Activated CD8-positive, alpha-beta memory T cell treated with anti-CD3 and anti-CD28 coated beads, Interleukin-2, amount 10 ng/mL, durations not matched to agents 7 days and 5 days (primary cell): ENCODE measurements around the gene RC3H2. TPM values are rescaled to one million over a fixed set of nuclear protein-coding genes. Genes with fewer than 3 reads are reported as not detected.
"Not testable (repeated sequence)": the region's sequence is repeated elsewhere in the genome, so short reads cannot be mapped to it uniquely, and the experiment has no call there.

Source experiments
- ATAC-seq: fragments of 150-1000 bp; cut with Tn5 transposase; one replicate; pipeline ENCODE4 v1.10.0; 2021; ENCODE audit warnings: moderate library complexity
- CTCF ChIA-PET: fragments of 350-600 bp; sonication (Branson Sonifier 250); formaldehyde crosslinking; loops from one replicate; lab custom pipeline; 2021; ENCODE audit warnings: antibody characterized with exemption; lab: Charles Lee
- DNase-seq: peaks from one replicate; pipeline ENCODE4 v3.0.0-alpha.2; 2020
- H3K27ac Mint-ChIP-seq: one replicate; pipeline ENCODE4 v1.8.0; 2021; ENCODE audit warnings: mild to moderate bottlenecking, mixed read lengths
- H3K27me3 Mint-ChIP-seq: one replicate; pipeline ENCODE4 v1.8.0; 2021; ENCODE audit warnings: mixed read lengths
- H3K36me3 Mint-ChIP-seq: one replicate; pipeline ENCODE4 v1.8.0; 2021; ENCODE audit warnings: mild to moderate bottlenecking, mixed read lengths
- H3K4me1 Mint-ChIP-seq: one replicate; pipeline ENCODE4 v1.8.0; 2021; ENCODE audit warnings: mixed read lengths
- H3K4me3 Mint-ChIP-seq: one replicate; pipeline ENCODE4 v1.8.0; 2021; ENCODE audit warnings: mild to moderate bottlenecking, moderate library complexity, mixed read lengths
- H3K9me3 Mint-ChIP-seq: one replicate; pipeline ENCODE4 v1.8.0; 2022; ENCODE audit warnings: low read depth, mixed read lengths
- total RNA-seq, 2 experiments: library from RNA; stranded (reverse); gene quantifications; one replicate each; pipeline ENCODE4 v1.2.3, GENCODE V29; 2021

RC3H2 gene
- total RNA-seq, 2 experiments from 2014 or later, result 49.7 to 53.7 TPM

- H3K4me3 Mint-ChIP-seq, DNase-seq, H3K27me3 Mint-ChIP-seq, H3K27ac Mint-ChIP-seq, ATAC-seq, H3K4me1 Mint-ChIP-seq, CTCF ChIA-PET, H3K9me3 Mint-ChIP-seq: not testable (repeated sequence)
- H3K36me3 Mint-ChIP-seq, result peaks cover 54% of the 10 kb centered on the region
These were observed 52.9 kb downstream of the RC3H2 start for GRCh38 chr9:122852085-122852786.

- peaks cover 55% of the 10 kb centered on the region for H3K36me3 Mint-ChIP-seq
These were observed 56.8 kb downstream of the RC3H2 start for GRCh38 chr9:122848256-122848943.

GRCh38 chr9:122846371-122846940 lies 58.7 kb downstream of the RC3H2 start:
- Mint-ChIP-seq H3K9me3 (no peaks in the 10 kb centered on the region), H3K4me3 (no peak overlapping the region), H3K4me1 (peaks cover 26% of the 10 kb centered on the region), H3K27me3 (no peaks in the 10 kb centered on the region), H3K36me3 (peaks cover 53% of the 10 kb centered on the region), H3K27ac (peak overlapping the region; percentile 74)
- DNase-seq (no peak), ATAC-seq (peak; percentile 6)
- CTCF ChIA-PET, result interaction anchor here (2.3 kb wide), 1 partner anchor 11 kb away, joined by 11 read pairs; no protein-coding TSS in a partner anchor

More at GRCh38 chr9:122848256-122848943, 56.8 kb downstream of the RC3H2 start:
- CTCF ChIA-PET, result no interaction called here
- DNase-seq (no peak), ATAC-seq (no peak)
- Mint-ChIP-seq H3K27me3 (no peaks in the 10 kb centered on the region), H3K4me1 (peaks cover 26% of the 10 kb centered on the region), H3K27ac (no peak overlapping the region), H3K4me3 (no peak overlapping the region), H3K9me3 (no peaks in the 10 kb centered on the region)

- Mint-ChIP-seq H3K4me1 (peaks cover 26% of the 10 kb centered on the region), H3K4me3 (no peak overlapping the region), H3K27me3 (no peaks in the 10 kb centered on the region), H3K36me3 (peaks cover 42% of the 10 kb centered on the region), H3K27ac (no peak overlapping the region), H3K9me3 (no peaks in the 10 kb centered on the region)
- no peak for DNase-seq
- CTCF ChIA-PET, result interaction anchor here (0.8 to 2.3 kb wide), 2 partner anchors 9 to 10 kb away, joined by 3 to 11 read pairs; no protein-coding TSS in a partner anchor
- ATAC-seq, result no peak
These were observed 60.0 kb downstream of the RC3H2 start for GRCh38 chr9:122845116-122845515.

- Mint-ChIP-seq H3K27ac (no peak overlapping the region), H3K36me3 (peaks cover 38% of the 10 kb centered on the region), H3K4me3 (no peak overlapping the region), H3K4me1 (peaks cover 23% of the 10 kb centered on the region), H3K9me3 (no peaks in the 10 kb centered on the region), H3K27me3 (no peaks in the 10 kb centered on the region)
- DNase-seq (no peak), ATAC-seq (no peak)
- CTCF ChIA-PET, result interaction anchor here (0.6 to 2.3 kb wide), 2 partner anchors 9 to 115 kb away, joined by 3 to 11 read pairs; no protein-coding TSS in a partner anchor
These were observed 61.0 kb downstream of the RC3H2 start for GRCh38 chr9:122844137-122844536.

GRCh38 chr9:122841501-122841900 lies 63.7 kb downstream of the RC3H2 start:
- no peak for ATAC-seq
- DNase-seq, result no peak
- Mint-ChIP-seq H3K4me3 (no peak overlapping the region), H3K36me3 (peaks cover 27% of the 10 kb centered on the region), H3K27ac (no peak overlapping the region), H3K9me3 (no peaks in the 10 kb centered on the region), H3K27me3 (no peaks in the 10 kb centered on the region), H3K4me1 (peaks cover 12% of the 10 kb centered on the region)
- CTCF ChIA-PET, result interaction anchor here (1.5 kb wide), 1 partner anchor 68 kb away, joined by 3 read pairs; no protein-coding TSS in a partner anchor

GRCh38 chr9:122838441-122838840 lies 66.7 kb downstream of the RC3H2 start:
- CTCF ChIA-PET, result not testable (repeated sequence)

GRCh38 chr9:122837266-122837850 lies 67.8 kb downstream of the RC3H2 start:
- CTCF ChIA-PET, result no interaction called here
- Mint-ChIP-seq H3K27ac (no peak overlapping the region), H3K9me3 (no peaks in the 10 kb centered on the region), H3K4me1 (peaks cover 17% of the 10 kb centered on the region), H3K27me3 (no peaks in the 10 kb centered on the region), H3K36me3 (no peaks in the 10 kb centered on the region), H3K4me3 (no peak overlapping the region)
- no peak for ATAC-seq
- no peak for DNase-seq

More at GRCh38 chr9:122838441-122838840, 66.7 kb downstream of the RC3H2 start:
- not testable (repeated sequence) for DNase-seq, H3K27ac Mint-ChIP-seq, ATAC-seq, H3K36me3 Mint-ChIP-seq, H3K27me3 Mint-ChIP-seq, H3K9me3 Mint-ChIP-seq, H3K4me3 Mint-ChIP-seq
- peaks cover 12% of the 10 kb centered on the region for H3K4me1 Mint-ChIP-seq

- Mint-ChIP-seq H3K27ac (peak overlapping the region; percentile 74), H3K9me3 (no peaks in the 10 kb centered on the region), H3K4me1 (peaks cover 20% of the 10 kb centered on the region), H3K4me3 (peak overlapping the region; percentile 54), H3K27me3 (no peaks in the 10 kb centered on the region), H3K36me3 (no peaks in the 10 kb centered on the region)
- CTCF ChIA-PET, result interaction anchor here (0.7 to 1.8 kb wide), 14 partner anchors 10 to 737 kb away, joined by 3 to 11 read pairs (median 3); partner anchors contain the start of gene RC3H2
- ATAC-seq, result peak; percentile 69
- peak; percentile 62 for DNase-seq
These were observed 69.8 kb downstream of the RC3H2 start for GRCh38 chr9:122835313-122835731.

- Mint-ChIP-seq H3K27me3 (no peaks in the 10 kb centered on the region), H3K36me3 (no peaks in the 10 kb centered on the region), H3K9me3 (no peaks in the 10 kb centered on the region), H3K27ac (peak overlapping the region; percentile 43), H3K4me3 (no peak overlapping the region), H3K4me1 (peaks cover 30% of the 10 kb centered on the region)
- ATAC-seq (no peak), DNase-seq (no peak)
- CTCF ChIA-PET, result no interaction called here
These were observed 73.0 kb downstream of the RC3H2 start for GRCh38 chr9:122832194-122832593.

GRCh38 chr9:122828965-122829284 lies 76.2 kb downstream of the RC3H2 start:
- H3K4me3 Mint-ChIP-seq, result peak overlapping the region; percentile 99
- H3K4me1 Mint-ChIP-seq, result peaks cover 40% of the 10 kb centered on the region
- CTCF ChIA-PET, result interaction anchor here (0.9 to 1.7 kb wide), 4 partner anchors 9 to 366 kb away, joined by 3 to 8 read pairs (median 5); no protein-coding TSS in a partner anchor

GRCh38 chr9:122827761-122828093 lies 77.4 kb downstream of the RC3H2 start:
- DNase-seq (no peak), ATAC-seq (peak; percentile 2)
- Mint-ChIP-seq H3K4me1 (peaks cover 39% of the 10 kb centered on the region), H3K27ac (peak overlapping the region; percentile 93), H3K36me3 (peaks cover 14% of the 10 kb centered on the region), H3K9me3 (no peaks in the 10 kb centered on the region), H3K27me3 (no peaks in the 10 kb centered on the region), H3K4me3 (peak overlapping the region; percentile 99)
- CTCF ChIA-PET, result interaction anchor here (1.2 to 2.0 kb wide), 6 partner anchors 8 to 75 kb away, joined by 4 to 8 read pairs (median 5); no protein-coding TSS in a partner anchor

More at GRCh38 chr9:122828965-122829284, 76.2 kb downstream of the RC3H2 start:
- DNase-seq, ATAC-seq, H3K9me3 Mint-ChIP-seq, H3K27me3 Mint-ChIP-seq: not testable (repeated sequence)
- H3K36me3 Mint-ChIP-seq, result peaks cover 14% of the 10 kb centered on the region
- peak overlapping the region; percentile 93 for H3K27ac Mint-ChIP-seq

- ATAC-seq (no peak), DNase-seq (no peak)
- Mint-ChIP-seq H3K27ac (no peak overlapping the region), H3K4me1 (peaks cover 32% of the 10 kb centered on the region), H3K9me3 (no peaks in the 10 kb centered on the region), H3K36me3 (peaks cover 31% of the 10 kb centered on the region), H3K4me3 (no peak overlapping the region), H3K27me3 (no peaks in the 10 kb centered on the region)
- CTCF ChIA-PET, result interaction anchor here (1.7 to 1.8 kb wide), 2 partner anchors 12 to 15 kb away, joined by 3 to 6 read pairs; no protein-coding TSS in a partner anchor
These were observed 82.2 kb downstream of the RC3H2 start for GRCh38 chr9:122822938-122823337.
